Suppressor macrophage treated with lipopolysaccharide for 4 hours (primary cell): Measurements from ENCODE around the gene RARB.
A peak's percentile ranks its signal among the peaks of the same experiment; 100 is the strongest.

Experiments used
- DNase-seq: peaks from one replicate; pipeline ENCODE4 v3.0.0-alpha.2; 2020

Gene RARB

DNA sequence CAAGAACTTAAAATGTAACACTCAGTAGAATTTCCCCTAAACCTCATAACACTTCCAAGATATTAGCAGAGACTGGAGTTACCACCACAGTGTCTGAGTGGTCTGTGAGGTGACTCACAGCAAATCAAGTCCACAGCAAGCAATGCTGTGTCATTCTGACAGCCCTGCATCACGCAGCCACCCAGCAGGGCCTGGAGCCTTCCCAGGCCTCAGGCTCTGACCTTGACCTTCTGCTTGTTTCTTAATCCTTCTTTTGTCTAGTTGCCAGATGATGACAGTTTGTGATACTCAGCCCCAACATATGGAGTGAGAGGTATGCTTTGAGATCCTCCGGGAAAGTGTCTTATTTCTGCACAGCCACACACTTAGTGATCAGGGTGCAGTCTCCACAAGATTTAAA, 154.2 kb downstream of the RARB start:
- peak; percentile 51 for DNase-seq

- no peak for DNase-seq
These were observed 155.3 kb downstream of the RARB start for GRCh38 chr3:25583343-25583742.

- no peak for DNase-seq
These were observed 156.1 kb downstream of the RARB start for GRCh38 chr3:25584011-25584789.

DNA sequence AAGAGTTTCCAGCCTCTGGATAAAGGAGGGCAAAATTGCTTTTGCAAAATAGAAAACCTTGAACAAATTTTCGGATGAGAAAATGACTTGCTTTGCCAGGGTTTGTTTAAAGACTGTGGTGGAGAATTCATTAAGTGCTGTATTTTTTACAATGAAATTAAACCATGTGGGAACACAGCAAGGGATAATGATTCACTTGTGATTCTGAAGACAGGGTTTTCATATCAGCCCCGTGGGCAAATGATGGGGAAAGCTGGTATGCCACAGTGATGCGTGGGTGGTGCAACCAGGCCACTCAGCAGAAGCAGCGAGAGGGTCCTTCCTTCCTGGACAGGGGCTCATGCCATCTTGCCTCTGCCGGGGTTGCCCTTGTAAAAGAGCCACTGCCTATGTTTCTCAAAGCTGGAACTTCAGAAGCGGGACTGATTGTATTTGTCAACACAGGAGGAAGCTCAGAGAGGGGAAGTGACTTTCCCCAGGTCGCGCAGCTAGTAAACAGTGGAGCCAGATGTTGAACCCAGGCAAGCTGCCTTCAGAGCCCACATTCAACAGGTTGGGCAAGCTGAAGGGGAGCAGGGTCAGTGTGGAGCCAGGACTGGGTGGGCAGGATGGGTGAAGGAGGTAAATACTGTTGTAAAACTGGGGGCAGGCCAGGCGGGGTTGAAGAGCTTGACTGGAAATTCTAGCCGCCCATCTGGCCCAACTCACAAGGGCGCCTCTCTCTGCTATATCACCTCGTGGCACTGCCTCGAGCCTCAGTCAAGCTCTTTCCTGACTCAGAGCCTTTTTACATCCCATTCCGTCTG, 157.5 kb downstream of the RARB start:
- no peak for DNase-seq

- DNase-seq: no peak
These were observed 158.1 kb downstream of the RARB start for GRCh38 chr3:25586167-25586505.

- no peak for DNase-seq
These were observed 158.5 kb downstream of the RARB start for GRCh38 chr3:25586553-25586952.

DNA sequence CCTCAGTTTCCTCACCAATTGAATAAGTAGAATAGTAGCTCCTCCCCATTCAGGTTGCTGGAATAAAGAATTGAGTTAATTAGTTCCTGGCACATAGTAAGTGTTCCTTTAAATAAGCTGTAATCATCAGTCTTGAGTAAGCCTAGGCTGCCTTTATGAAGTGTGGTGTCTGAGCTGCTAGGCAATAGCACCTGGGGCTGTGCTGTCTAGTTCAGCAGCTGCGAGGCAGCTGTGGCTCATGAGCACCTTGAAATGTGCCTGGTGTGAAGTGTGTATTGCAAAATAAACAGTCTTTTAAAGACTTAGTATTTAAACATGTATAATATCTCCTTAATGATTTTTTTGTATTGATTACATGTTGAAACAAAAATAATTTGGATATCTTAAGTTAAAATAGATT, 159.0 kb downstream of the RARB start:
- DNase-seq: no peak

DNA sequence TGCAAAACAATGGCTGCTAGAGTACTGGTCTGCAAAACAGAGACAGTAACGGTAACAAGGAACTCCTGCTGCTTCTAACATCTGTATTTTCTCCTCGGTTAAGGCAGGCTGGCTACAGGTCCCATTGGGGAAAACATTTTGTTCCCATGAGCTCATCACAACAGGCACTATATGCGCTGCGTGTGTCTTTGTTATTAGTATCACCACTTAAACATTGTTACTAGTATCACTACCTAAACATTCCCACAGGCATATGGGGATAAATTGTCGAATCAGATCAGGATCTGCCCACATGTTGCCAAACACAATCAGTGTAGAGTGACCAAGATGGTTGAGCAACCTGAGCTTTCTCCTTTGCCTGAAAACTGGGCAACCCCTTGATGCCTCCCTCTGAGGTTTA, 159.5 kb downstream of the RARB start:
- DNase-seq: no peak

- no peak for DNase-seq
These were observed 159.9 kb downstream of the RARB start for GRCh38 chr3:25587975-25588374.

GRCh38 chr3:25588441-25589103, 160.5 kb downstream of the RARB start:
- no peak for DNase-seq

- DNase-seq: no peak
These were observed 161.2 kb downstream of the RARB start for GRCh38 chr3:25589104-25589782.

DNA sequence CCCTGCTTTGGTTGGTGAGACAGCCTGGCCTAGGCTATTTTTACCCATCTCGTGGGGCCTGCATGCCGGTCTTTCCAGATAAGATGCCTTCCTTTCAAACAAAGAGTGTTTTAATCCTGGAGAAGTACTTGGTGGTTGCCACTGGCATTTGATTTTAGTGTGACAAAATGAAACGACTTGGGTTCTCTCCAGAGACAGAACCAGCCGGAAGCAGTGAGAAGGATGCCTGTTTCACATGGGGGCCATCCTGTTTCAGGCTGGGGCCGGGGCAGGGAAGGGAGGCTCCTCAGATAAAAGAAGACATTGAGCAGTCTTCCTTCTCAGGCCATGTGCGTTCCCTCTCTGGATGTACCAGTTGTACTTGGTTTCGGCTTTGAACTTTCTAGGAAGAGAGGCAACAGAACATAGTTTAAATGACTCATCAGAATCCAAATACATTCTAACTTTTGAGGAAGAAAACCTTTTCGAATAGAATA, 161.8 kb downstream of the RARB start:
- DNase-seq: no peak

- DNase-seq: no peak
These were observed 164.5 kb downstream of the RARB start for GRCh38 chr3:25592510-25592968.

- no peak for DNase-seq
These were observed 164.9 kb downstream of the RARB start for GRCh38 chr3:25593001-25593400.

GRCh38 chr3:25594007-25594502, 166.0 kb downstream of the RARB start:
- peak; percentile 51 for DNase-seq

GRCh38 chr3:25597535-25598101, 169.6 kb downstream of the RARB start:
- DNase-seq: no peak

GRCh38 chr3:25603703-25604102, 175.6 kb downstream of the RARB start:
- peak; percentile 84 for DNase-seq

DNA sequence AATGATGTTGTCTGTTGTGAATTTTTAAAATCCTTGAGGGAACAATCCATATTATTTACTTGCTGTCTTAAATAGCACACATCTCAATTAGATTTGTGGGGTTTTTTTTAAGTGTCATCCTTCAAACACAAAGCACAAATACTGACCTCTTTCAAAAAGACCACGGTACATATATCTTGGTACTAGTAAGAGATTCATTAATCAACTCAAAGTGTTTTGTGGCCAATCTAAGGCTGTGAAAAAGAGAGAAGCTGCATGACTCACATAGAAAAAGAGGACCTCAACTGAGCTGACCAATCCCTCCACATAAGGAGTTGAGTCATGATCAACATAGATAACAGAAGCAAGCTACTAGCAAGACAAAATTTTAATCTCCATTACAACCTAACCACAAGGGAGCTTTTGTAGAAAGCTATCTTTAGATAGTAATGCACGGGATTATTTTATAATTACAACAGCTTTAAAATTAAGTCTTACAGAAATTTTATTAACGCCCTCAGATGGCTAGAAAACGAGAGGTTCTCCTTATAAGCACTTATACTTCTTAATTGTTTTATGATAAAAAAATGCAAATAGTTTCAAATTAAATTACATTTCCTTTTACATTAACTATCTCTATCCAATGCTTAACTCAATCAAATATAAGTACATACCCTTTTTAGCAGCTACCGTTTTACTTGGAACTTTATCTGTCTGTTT, 176.2 kb downstream of the RARB start:
- peak; percentile 83 for DNase-seq

GRCh38 chr3:25610167-25610566, 182.1 kb downstream of the RARB start:
- DNase-seq: no peak

DNA sequence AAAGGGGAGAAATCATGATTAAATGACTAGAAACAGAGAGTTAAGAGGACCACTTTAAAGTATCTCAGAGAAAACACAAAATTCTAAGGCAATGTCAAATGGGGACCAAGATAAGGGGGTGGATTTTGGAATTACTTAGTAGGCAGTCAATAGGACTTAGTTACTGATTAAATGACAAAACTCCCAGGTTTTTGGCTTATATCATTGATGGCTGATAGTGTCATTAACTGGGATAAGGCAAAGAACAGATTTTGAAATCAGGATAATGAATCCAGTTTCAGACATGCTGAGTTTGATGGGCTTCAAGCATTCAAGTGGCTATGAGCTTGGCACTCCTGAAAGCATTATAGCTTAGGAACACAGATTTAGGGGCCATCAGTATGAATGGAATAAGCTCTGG, 182.7 kb downstream of the RARB start:
- DNase-seq: no peak

DNA sequence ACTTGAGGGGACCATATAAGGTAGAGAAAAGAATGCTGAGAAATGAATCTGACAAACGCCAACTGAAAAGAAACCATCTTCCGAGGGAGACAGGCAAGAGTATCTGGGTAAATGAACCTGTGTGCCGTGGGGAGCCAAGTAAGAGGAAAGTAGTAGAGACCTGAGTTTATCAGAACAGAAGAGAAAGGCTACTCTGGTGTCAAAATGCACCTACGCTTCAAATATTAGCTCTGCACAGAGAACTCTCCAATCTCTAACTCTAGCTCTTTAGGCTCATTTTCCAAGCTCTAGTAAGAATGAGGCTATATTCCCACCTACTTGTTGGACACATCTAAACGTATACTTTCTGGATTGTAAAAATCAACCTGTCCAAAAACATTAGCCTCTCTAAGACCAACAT, 183.1 kb downstream of the RARB start:
- no peak for DNase-seq

DNA sequence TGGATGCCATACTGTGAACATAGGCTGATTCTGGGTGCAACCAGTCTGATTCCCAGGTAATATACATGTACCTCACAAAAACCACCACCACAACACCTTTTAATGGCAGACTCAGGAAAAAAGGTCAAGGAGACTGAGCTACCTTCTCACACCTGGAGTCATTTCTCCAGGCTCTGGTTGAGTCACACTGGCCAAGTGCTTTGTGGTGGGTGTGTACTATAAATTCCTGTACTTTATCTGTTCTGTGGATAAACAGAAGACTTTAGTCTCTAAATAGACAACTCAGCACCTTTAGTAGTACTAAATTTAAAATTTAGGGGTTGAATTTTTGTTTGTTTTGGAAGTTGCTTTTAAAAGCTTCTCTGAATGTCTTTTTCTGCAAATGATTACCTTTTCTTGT, 190.0 kb downstream of the RARB start:
- no peak for DNase-seq
